Fibroblast of lung (primary cell): ENCODE measurements around the gene TCOF1.

Source experiments
- CTCF ChIP-seq, 2 donors: IDR thresholded peaks in 1 of 2; conservative IDR thresholded peaks in 1 of 2; 1 replicate in 1 of 2; 2 replicates in 1 of 2; pipeline ENCODE4 v1.5.1; 2011 to 2012; ENCODE audit warnings: low read length in 2 of 2, control low read depth in 1 of 2, inconsistent platforms in 1 of 2, low read depth in 1 of 2, mild to moderate bottlenecking in 1 of 2
- EZH2 ChIP-seq: IDR thresholded peaks from 2 replicates; pipeline ENCODE4 v1.5.1; 2012; ENCODE audit warnings: low read length, control low read depth, mild to moderate bottlenecking; ENCODE audit errors: missing control alignments

GRCh38 chr5:150329038-150329437 lies 28.5 kb upstream of the TCOF1 start:
- no peak for TF ChIP-seq CTCF (conservative IDR thresholded peaks at IDR 0.05 in 1 of 2, IDR thresholded peaks at IDR 0.05 in 1 of 2; ENCODE audit: low read depth in 1 of 2, low read length in 2 of 2)
- TF ChIP-seq EZH2: no peak
